Activated gamma-delta T cell (primary cell): Measurements from ENCODE around the gene PKIB.
"Not testable (repeated sequence)": the region's sequence is repeated elsewhere in the genome, so short reads cannot be mapped to it uniquely, and the experiment has no call there.

Experiments
- DNase-seq: peaks from one replicate; lab custom pipeline; 2025; lab: John Stamatoyannopoulos, UW
- total RNA-seq, 2 donors: gene quantifications; one replicate each; lab custom pipeline; 2026; lab: John Stamatoyannopoulos, UW

Gene PKIB
- total RNA-seq, result 0.26 to 1.0 reads per million in 2 donors

DNA sequence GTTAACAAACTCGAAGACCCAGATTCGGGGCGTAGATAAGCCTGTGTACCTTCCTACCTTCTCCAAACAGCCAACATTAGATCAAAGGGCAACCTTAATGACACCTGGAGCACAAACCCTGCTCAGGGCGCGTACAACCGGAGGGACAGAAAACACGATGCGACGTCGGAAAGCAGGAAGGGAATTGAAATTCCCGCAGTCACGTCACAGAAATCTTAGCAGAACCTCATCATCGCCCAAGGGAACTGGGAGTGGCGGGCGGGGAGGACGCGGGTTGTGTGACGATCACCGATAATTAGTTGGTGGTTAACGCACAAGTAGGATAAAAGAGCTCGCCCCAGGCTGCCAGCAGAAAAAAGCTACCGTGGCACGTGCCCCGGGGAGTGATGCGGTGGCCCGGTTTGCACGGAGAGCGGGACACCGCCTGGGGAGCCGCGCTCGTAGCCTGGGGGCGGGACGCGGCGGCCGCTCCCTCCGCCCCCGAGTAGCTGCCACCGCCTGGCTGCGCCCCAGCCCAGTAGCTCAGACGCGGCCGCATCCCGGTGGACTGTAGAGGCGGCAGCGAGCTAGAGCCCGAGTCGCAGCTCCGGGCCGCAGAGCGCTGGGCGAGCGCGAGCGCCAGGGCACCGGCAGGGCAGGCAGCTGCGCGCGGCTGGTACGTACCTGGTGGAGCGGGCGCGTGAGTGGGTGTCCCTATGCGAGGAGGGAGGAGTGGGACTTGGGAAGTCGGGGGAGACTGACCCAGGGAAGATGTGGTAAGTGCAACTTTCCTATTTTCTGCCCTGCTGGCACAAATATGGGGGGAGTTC, at the start of gene PKIB:
PKIB (plus strand) TSS at position 525 of the 809 bp plus-strand sequence. CDS start 107,390 bp downstream, outside the sequence.
- DNase-seq, result peak; percentile 10

- no peak for DNase-seq
Observed at GRCh38 chr6:122563364-122564052, 46.7 kb upstream of the PKIB start.

GRCh38 chr6:122564230-122564629, 46.0 kb upstream of the PKIB start:
- no peak for DNase-seq

DNA sequence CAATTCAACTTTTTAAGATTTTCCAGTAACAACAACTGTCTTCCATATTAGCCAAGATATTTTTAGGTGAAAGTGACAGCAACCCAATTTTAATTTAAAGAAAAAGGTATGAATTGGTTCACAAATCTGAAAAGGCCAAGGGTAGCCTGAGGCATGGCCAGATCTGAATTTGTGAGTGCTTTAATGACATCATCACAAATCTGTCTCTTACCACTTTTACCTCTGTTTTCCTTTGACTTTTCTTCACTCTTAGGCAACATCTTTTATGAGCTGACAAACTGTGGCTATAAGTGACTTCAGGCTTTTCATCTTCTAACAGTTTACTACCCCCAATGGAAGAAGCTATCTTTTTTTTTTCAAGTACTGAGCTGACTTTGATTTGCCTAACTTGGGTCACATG, 44.5 kb upstream of the PKIB start:
- no peak for DNase-seq

DNA sequence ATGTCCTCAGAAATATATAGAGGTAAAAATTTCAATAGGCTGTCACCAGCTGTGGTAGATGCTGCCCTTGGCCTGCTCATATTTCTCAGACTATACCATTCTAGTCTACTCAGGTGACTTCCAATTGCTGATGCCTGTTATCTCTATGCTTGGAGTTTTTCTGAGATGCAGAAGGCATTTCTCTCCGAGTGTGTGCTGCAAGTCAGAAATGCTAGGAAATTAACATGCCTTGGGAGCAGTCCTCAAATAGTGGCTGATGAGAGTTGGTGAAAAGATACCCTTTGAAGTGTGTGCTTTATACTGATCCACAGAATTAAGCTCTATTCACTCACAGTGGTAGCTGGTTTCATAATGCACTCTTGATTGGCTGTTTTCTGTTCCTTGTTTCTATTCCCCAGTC, 43.2 kb upstream of the PKIB start:
- no peak for DNase-seq

DNA sequence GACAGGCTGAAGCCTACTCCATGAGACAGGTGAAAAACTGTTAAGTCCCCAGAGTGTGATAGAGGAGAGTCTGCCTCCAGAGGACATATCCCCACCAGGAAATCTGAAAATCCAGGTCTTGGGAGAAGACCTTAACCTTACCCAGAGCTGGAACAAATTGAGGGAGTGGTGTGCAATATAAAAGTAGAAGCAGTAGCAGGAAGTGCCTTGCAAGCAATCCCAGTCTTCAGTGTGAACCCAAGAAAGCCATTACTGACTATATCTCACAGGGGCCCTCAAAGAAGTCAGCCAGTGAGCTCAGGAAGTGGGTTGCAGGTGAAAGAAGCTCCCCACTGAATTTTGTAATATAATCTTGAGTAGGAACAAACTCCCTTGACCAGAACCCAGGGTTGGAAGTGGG, 41.9 kb upstream of the PKIB start:
- DNase-seq, result no peak

DNA sequence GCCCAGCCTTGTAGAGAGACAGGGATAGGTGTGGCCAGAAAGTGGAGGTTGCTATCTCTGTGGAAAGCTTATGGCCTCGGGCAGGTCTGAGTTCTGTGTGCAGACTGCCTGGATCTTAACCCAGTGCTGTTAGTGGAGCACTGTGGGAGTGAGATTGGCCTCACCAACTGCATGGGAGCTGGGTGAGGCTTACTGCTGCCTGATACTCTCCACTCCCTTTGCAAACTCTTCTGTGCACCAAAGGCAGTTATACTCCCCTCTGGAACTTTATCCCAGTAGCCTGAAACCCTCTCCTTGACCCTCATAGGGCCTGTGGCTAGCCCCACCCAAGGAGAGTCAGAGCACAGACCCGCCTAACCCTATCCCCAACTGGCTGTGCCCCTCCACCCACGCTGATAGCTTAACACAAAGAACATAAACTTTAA, 41.4 kb upstream of the PKIB start:
- no peak for DNase-seq

DNA sequence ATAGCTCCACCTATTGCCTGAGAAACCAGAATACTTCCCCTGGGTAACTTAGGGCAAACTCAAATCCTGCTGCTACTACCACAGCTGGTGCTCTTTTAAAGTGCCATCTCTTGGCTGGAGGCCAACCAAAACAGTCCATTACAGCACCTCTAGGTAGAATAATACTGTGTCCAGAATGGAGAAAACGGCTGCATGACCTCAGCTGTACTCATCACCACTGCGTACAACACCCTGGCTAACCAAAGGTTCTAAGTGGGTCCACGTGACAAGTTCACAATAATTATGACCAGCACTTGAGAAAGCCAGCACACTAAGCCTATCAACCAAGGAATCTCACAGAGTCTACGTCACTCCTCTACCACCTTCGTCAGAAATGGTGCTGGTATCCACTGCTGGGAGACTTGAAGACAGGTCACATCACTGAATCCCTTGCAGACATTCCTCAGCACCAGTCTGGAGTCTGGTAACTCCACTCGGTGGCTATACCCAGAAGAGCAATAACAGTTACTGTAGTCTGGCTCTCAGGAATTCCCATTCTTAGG, 40.9 kb upstream of the PKIB start:
- DNase-seq, result no peak

DNA sequence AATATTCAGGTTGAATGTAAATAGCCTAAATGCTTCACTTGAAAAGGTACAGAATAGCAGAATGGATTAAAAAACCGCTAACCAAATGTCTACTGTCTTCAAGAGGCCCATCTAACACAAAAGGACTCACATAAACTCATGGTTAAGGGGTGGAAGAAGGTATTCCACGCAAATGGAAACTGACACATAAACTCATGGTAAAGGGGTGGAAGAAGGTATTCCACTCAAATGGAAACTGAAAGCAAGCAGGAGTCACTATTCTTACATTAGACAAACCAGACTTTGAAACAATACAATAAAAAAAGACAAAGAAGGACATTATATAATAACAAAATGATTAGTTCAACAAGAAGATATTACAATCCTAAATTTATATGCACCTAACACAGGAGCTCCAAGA, 38.3 kb upstream of the PKIB start:
- no peak for DNase-seq

DNA sequence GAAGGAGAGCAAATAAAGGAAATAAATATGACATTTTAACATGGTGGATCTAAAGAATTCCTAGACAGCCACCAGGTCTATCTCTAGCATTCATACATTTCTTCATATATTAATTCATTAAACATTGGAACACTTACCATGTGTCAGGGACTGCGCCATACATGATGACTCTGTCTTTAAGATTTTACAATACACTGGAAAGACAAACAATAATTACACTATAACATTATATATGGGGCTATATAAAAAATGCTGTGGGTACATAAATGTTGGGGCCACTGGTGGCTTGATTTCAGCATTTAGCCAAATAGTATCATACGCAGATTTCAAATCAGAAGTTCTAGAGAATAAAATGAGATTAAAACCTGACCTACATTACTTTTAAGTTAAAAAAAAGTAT, 33.3 kb upstream of the PKIB start:
- no peak for DNase-seq

DNA sequence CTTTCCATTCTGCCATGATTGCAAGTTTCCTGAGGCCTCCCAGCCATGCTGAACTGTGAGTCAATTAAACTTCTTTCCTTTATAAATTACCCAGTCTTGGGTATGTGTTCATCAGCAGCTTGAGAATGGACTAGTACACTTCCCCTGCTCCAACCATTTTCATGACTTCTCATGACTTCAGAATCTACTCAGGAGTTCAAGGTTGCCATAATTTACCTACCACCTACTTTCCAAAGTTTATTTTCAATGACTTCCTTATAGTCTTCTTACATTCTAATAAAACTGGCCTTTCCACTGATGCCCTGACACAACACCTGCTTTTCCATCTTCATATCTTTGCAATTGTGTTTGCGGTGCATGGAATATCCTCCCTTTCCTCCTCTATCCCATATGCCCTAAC, 31.2 kb upstream of the PKIB start:
- DNase-seq, result no peak

DNA sequence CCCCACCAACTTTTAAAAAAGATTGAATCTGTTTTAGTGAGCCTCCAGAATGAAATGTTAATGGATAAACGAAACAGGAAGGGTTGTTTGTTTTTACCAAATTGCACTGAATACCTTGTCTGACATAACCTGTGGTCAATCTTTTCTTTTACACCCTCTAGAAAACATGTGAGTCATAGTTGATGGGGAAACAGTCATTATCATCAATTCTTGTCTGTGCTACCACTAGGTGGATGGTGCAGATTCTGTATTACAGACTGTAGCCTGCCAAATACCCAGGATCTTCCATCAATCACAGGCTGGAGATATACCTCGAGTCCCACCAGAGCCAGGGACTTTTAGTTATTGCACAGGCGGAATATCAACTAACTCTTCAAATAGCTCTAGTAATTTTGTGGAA, 29.5 kb upstream of the PKIB start:
- no peak for DNase-seq

DNA sequence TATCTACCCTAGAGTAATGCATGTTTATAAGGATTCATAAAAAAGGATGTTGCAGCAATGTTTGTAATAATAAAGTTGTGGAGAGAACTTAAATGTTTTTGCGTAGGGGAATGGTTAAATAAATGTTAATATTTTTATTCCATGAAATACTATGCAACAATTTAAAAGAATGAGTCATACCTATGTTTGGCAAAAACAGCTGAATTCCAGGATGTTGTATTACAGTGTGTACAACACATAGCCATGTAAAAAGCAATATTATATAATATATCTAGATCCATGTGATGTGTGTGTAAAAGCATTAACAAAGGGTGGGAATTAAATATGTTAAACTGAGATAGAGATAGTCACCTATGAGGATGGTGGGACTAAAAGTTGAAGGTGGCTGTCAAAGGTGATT, 21.1 kb upstream of the PKIB start:
- no peak for DNase-seq

DNA sequence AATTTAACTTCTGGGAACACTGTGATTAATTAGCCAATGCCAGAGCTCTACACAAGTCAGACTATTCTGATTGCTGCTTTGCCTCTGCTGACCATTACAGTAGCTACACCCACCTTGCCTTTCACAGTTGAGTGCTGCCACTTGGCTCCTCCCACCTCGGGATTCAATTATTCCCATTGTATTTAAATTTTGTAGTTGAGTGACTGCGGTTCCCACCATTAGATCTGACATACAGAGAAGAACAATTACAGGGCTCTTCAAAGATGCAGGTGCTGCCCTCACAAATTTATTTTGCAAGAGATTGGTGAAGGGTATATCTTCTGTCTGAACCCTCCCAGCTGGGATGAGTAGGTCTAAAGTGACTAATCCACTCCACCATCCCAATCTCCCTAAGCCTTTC, 11.9 kb upstream of the PKIB start:
- DNase-seq, result not testable (repeated sequence)

DNA sequence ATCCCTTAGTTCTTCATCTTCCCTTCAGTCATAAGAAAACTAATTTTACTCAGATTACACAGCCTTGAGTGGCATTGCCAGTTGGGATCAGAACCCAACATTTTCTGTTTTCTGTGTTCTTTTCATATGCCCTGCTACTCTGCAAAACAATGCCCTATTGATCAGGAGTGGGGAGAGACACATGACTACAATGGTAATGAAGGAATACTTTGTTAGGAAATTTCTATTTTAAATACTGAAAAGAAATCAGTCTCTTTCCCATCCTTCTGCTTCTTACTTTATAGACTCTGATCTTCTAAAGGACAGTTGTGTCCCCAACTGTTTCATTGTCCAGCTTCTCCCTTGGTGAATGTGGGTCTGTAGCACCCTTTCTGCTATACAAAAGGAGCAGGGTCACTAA, 5.5 kb upstream of the PKIB start:
- DNase-seq, result no peak

DNA sequence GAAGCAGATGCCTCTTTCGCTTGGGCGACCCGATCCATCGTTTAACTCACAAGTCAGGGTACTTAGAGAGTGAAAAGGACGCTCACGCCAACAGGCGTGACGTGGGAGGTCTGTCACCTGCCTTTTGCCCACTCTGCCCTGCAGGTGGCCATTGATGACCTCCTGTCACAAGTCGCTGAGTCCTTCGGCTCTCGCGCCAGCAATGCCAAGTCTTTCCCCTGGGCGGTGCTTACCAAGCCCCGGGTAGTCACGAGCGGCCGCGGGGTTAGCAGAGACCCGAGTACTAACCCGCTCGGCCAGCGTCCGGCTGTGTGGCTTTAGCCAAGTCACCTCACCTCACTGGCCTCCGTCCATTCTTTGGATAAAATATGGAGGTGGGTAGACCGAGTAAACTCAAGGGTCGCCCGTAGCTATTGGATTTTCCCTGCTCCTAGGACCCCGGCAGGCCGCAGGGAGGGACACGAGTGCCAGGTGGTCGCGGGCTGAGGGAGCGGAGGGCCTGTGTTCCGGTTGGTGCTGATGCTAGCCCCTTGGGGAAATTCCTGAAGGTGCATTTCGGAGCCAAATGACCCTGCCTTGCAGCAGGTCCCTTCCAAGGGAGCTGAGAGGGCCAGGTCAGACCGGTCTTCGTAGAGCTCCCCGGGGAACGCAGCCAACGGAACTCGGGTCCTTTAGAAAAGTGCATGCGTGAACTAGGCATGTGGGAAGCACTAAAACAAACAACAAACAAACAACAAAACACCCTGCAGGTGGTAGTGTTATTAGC, 668 bp downstream of the PKIB start:
- no peak for DNase-seq

- no peak for DNase-seq
Observed at GRCh38 chr6:122612838-122613237, 2.6 kb downstream of the PKIB start.

DNA sequence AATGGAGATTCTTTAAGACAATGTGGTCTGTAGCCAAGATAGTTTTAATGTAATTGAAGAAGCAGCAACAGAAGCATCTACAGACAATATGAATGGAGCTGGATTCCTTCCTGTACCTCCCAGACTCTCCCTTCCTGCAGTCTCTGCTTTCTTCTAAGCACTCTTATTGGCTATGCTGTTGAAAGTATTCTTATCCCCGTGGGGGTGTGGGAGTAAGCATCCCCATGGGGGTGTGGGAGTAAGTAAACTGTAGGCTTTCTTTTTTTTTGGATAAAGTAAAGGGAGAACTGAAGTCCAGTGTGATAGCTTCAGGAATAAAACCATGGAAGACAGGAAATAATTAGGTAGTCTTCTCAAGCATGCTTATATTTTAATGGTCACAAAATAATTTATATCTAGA, 4.1 kb downstream of the PKIB start:
- DNase-seq, result no peak

DNA sequence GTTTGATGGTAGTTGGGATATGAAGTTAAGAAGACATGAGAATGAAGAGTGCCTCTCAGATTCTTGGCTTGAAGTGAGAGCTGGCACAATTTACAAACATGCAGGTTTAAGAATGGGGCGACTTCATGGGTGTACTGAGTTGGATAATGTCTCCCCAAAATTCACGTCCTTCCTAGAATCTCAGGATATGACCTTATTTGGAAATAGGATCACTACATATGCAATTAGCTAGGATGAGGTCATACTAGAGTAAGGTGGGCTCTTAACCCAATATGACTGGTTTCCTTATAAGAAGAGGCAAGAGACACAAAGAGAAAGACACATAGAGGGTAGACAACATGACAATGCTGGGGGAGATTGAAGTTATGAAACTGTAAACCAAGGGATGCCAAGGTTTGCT, 5.2 kb downstream of the PKIB start:
- no peak for DNase-seq

- no peak for DNase-seq
Observed at GRCh38 chr6:122616877-122617276, 6.7 kb downstream of the PKIB start.

DNA sequence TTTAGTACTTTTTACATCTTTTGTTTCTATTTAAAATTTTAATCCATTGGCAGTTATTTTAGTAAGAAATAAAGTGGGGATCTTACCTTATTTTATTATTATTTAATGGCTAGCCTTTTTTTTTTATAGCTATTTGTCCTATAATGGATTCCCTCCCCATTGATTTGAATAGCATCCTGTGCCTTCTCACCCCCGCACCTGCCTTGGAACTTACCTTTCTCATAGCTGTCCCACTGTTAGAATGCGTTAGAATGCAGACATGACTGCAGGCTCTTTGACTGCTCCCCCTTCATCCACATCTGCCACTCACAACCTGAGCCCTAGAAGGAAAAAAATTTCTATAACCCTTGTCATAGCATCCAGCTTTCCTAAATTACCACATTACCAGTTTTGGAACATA, 9.1 kb downstream of the PKIB start:
- no peak for DNase-seq

DNA sequence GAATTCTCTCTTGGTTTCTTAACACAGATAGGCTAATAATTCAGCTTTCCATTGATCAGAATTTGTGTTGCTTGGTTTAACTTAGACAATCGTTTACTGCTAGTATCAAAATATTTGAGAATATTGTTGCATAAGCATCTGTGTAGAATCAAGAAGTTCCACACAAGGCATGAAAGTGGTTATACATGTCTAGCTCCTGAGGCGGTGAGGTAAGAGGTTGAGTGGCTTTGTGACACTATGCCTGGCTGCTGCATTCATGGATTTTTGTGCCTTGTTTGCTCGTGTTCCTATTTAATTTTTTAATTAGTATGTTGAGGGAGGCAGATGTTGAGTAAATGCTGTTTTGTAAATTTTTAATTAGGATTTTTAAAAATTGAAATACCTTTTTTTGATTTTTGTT, 10.2 kb downstream of the PKIB start:
- no peak for DNase-seq
